Measurements from ENCODE around the gene MBTPS1.

Gene MBTPS1

DNA sequence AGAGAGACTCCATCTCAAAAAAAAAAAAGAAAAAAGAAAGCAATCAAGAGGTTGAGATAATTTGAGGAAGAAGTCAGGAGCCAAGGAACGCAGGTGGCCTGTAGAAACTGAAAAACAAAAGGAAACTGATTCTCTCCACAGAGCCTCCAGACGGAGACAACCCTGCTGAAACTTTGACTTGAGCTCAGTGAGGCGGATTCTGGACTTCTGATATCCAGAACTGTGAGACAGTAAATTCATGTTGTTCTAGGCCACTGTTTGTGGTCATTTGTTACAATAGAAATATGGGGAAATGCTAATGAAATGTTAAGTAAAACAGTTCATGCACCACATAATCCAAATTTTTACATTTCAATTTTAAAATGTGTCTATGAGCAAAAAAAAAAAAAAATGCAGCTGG lies 5.2 kb downstream of the MBTPS1 start:
- no peak overlapping the region for H3K9ac ChIP-seq (ENCODE audit: low read length)
- no peaks in the 10 kb centered on the region for H3K27me3 ChIP-seq (ENCODE audit: control insufficient read depth in 1 of 2, insufficient read depth in 2 of 2, low read length in 2 of 2)

DNA sequence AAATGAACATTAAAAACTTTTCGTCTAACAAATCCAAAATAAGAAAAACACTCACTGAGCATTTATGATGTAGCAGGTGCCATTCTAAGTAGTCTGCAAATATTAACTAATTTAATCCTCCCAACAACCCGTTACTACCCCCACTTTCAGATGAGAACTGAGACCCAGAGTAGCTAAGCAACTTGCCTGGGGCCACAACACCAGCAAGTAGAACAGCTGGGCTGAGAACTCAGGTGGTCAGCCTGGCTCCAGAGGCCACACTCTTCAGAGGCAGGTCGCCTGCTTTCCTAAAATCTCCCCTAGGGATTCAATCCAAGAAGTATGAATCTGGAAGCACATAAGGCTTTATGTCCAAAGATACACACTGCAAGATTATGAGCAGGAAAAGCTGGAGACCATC lies 6.2 kb downstream of the MBTPS1 start:
- H3K9me3 ChIP-seq (ENCODE audit: low read length): no peaks in the 10 kb centered on the region
- H3K4me1 ChIP-seq (ENCODE audit: insufficient read depth, low read length): peaks cover 10% of the 10 kb centered on the region
- H3K36me3 ChIP-seq (ENCODE audit: insufficient read depth, low read length): no peaks in the 10 kb centered on the region
- H3K27ac ChIP-seq (ENCODE audit: low read depth, low read length): no peak overlapping the region
- no peaks in the 10 kb centered on the region for H3K27me3 ChIP-seq (ENCODE audit: control insufficient read depth in 1 of 2, insufficient read depth in 2 of 2, low read length in 2 of 2)
- no peak overlapping the region for H3K9ac ChIP-seq (ENCODE audit: low read length)
- no peak overlapping the region for H3K4me3 ChIP-seq (ENCODE audit: low read depth in 1 of 2, low read length in 2 of 2)

More for the DNA sequence above, 5.2 kb downstream of the MBTPS1 start:
- Histone ChIP-seq H3K9me3 (ENCODE audit: low read length) (no peaks in the 10 kb centered on the region), H3K36me3 (ENCODE audit: insufficient read depth, low read length) (no peaks in the 10 kb centered on the region), H3K27ac (ENCODE audit: low read depth, low read length) (no peak overlapping the region), H3K4me1 (ENCODE audit: insufficient read depth, low read length) (peaks cover 15% of the 10 kb centered on the region), H3K4me3 (ENCODE audit: low read depth in 1 of 2, low read length in 2 of 2) (no peak overlapping the region)

DNA sequence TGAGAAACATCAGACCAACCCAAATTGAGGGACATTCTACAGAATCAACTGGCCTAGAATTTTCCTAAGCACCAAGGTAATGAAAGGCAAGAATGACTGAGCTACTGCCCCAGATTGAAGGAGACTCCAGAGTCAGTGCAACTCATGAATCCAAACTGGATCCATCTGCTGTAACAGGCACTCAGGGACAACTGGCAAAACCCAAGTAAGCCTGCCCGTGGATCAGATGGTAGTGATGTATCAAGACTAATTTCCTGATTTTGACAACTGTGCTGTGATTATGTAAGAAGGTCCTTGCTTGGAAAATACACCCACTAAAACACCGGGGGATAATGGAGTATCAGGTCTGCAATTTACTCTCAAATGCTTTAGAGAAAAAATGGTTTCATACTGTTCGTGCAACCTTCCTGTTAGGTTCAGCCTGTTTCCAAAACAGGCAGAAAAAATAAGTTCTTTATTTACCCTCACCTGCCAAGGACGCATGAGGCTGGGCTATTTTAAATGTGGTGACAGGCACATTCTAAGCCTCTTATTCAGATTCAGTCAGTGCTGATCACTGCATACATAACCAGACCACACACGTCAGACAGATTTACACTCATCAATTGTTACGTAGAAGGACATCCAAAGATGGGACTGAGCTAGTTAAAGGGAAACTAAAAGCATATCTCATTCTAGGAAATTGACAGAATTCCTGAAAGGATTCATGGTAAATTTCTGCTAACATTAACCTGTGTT lies 7.0 kb downstream of the MBTPS1 start:
- no peak overlapping the region for H3K9ac ChIP-seq (ENCODE audit: low read length)
- no peaks in the 10 kb centered on the region for H3K36me3 ChIP-seq (ENCODE audit: insufficient read depth, low read length)
- no peak overlapping the region for H3K4me3 ChIP-seq (ENCODE audit: low read depth in 1 of 2, low read length in 2 of 2)
- no peaks in the 10 kb centered on the region for H3K9me3 ChIP-seq (ENCODE audit: low read length)
- H3K27me3 ChIP-seq (ENCODE audit: control insufficient read depth in 1 of 2, insufficient read depth in 2 of 2, low read length in 2 of 2): no peaks in the 10 kb centered on the region
- peaks cover 5% of the 10 kb centered on the region for H3K4me1 ChIP-seq (ENCODE audit: insufficient read depth, low read length)
- H3K27ac ChIP-seq (ENCODE audit: low read depth, low read length): no peak overlapping the region

DNA sequence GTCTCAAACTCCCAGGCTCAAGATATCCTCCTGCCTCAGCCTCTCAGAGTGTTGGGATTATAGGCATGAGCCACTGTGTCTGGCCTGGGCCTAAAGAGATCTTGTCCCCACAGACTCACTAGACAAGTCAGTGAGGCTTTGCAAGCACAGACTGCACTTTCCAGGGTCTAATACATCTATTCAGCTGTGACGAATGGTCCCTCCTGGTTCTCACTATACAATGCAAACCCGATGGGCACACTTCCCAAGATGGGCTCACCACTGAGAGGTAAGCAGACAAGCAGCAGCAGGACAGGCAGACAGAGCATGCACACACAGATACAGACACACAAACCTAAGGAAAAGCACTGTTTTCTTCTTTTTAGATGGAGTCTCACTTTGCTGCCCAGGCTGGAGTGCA lies 8.8 kb downstream of the MBTPS1 start:
- Histone ChIP-seq H3K9ac (ENCODE audit: low read length) (no peak overlapping the region), H3K36me3 (ENCODE audit: insufficient read depth, low read length) (no peaks in the 10 kb centered on the region), H3K4me3 (ENCODE audit: low read depth in 1 of 2, low read length in 2 of 2) (no peak overlapping the region), H3K27ac (ENCODE audit: low read depth, low read length) (no peak overlapping the region), H3K9me3 (ENCODE audit: low read length) (no peaks in the 10 kb centered on the region), H3K4me1 (ENCODE audit: insufficient read depth, low read length) (peaks cover 9% of the 10 kb centered on the region), H3K27me3 (ENCODE audit: control insufficient read depth in 1 of 2, insufficient read depth in 2 of 2, low read length in 2 of 2) (no peaks in the 10 kb centered on the region)

DNA sequence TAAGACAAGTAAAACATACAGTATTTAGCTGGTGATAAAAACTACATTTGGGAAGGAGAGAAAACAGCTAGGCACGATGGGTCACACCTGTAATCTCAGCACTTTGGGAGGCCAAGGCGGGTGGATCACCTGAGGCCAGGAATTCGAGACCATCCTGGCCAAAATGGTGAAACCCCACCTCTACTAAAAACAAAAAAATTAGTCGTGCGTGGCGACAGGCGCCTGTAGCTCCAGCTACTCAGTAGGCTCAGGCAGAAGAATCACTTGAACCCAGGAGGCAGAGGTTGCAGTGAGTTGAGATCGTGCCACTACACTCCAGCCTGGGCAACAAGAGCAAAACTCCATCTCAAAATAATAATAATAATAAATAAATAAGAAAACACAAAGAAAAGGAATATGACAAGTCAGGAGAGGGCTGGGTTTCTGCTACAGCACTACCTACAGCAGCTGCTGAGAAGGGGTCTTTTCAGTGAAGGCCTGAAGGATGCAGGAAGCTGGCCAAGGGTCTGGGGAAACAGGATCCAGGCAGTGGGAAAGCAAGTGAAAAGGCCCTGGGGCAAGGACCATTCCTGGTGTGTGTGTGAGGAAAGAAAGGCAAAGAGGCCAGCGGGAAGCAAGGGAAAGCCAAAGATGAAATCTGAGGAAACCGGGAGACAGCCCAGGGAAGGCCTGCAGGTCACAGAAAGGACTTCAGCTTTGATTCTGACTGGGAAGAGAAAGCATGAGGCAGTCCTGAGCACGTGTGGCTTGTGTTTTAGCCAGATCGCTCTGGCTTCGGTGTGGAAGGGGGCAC lies 10.6 kb downstream of the MBTPS1 start:
- Histone ChIP-seq H3K4me3 (ENCODE audit: low read depth in 1 of 2, low read length in 2 of 2) (no peak overlapping the region), H3K27ac (ENCODE audit: low read depth, low read length) (no peak overlapping the region), H3K4me1 (ENCODE audit: insufficient read depth, low read length) (peaks cover 9% of the 10 kb centered on the region), H3K36me3 (ENCODE audit: insufficient read depth, low read length) (no peaks in the 10 kb centered on the region), H3K9me3 (ENCODE audit: low read length) (no peaks in the 10 kb centered on the region), H3K9ac (ENCODE audit: low read length) (no peak overlapping the region), H3K27me3 (ENCODE audit: control insufficient read depth in 1 of 2, insufficient read depth in 2 of 2, low read length in 2 of 2) (no peaks in the 10 kb centered on the region)

DNA sequence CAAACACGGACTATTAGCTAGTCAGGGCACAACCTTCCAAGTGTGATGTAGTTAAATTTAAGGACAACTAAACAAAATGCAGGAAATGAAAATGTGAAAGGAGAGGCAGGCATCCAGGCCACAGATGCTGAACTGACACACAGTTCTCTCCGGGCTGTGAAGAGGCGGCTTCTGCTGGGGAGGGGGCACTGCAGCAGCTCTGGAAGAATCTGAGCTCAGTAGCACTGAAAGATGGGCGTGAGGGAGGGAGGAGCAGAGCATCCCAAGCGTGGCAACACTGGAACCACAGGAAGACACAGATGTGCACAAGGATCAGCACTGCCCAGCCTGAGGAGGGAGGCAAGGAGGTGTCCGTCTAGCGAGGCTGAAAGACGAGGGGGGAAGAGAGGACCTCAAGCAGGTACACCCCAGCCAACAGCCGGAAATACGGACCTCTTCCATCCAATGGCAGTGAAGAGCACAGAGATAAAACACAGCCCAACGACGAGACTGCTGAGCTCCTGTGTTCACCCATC lies 11.4 kb downstream of the MBTPS1 start:
- no peaks in the 10 kb centered on the region for H3K9me3 ChIP-seq (ENCODE audit: low read length)
- no peak overlapping the region for H3K4me3 ChIP-seq (ENCODE audit: low read depth in 1 of 2, low read length in 2 of 2)
- H3K27ac ChIP-seq (ENCODE audit: low read depth, low read length): no peak overlapping the region
- peaks cover 9% of the 10 kb centered on the region for H3K4me1 ChIP-seq (ENCODE audit: insufficient read depth, low read length)
- H3K9ac ChIP-seq (ENCODE audit: low read length): no peak overlapping the region
- no peaks in the 10 kb centered on the region for H3K27me3 ChIP-seq (ENCODE audit: control insufficient read depth in 1 of 2, insufficient read depth in 2 of 2, low read length in 2 of 2)
- H3K36me3 ChIP-seq (ENCODE audit: insufficient read depth, low read length): no peaks in the 10 kb centered on the region

DNA sequence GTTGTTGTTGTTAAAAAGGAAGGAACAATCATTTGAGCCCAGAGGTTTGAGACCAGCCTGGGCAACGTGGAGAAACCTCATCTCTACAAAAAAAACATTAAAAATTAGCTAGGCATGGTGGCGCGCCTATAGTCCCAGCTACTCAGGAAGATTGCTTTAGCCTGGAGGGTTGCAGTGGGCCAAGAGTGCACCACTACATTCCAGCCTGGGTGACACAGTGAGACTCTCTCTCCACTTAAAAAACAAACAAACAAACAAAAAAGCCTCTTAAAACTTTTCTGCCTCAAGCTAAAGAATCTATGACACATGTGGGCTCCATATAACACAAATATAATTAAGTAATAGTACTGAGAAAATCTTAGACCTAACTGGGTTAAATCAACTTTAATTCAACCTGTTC lies 12.5 kb downstream of the MBTPS1 start:
- Histone ChIP-seq H3K9ac (ENCODE audit: low read length) (no peak overlapping the region), H3K9me3 (ENCODE audit: low read length) (no peaks in the 10 kb centered on the region), H3K36me3 (ENCODE audit: insufficient read depth, low read length) (peaks cover 3% of the 10 kb centered on the region), H3K27me3 (ENCODE audit: control insufficient read depth in 1 of 2, insufficient read depth in 2 of 2, low read length in 2 of 2) (no peaks in the 10 kb centered on the region), H3K27ac (ENCODE audit: low read depth, low read length) (no peak overlapping the region), H3K4me3 (ENCODE audit: low read depth in 1 of 2, low read length in 2 of 2) (no peak overlapping the region), H3K4me1 (ENCODE audit: insufficient read depth, low read length) (peaks cover 4% of the 10 kb centered on the region)

DNA sequence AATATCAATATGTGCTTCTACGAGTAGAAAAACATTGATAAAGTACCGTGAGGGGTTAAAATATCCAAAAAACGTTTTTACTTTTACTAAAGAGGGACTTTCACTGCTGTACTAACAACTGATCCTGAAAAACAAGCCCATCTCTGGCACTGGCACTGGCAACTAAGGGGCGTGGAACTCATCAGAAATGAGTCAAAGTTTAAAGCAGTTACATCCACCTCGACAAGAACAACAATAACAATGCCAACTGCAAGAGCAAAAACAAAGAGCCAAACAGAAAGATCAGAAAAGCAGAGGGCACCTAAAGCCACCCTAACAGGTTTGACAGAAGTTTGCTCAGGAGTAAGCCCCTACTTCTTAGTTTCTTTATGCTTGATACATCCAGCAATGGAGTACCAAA lies 13.1 kb downstream of the MBTPS1 start:
- Histone ChIP-seq H3K36me3 (ENCODE audit: insufficient read depth, low read length) (peaks cover 3% of the 10 kb centered on the region), H3K9me3 (ENCODE audit: low read length) (no peaks in the 10 kb centered on the region), H3K4me3 (ENCODE audit: low read depth in 1 of 2, low read length in 2 of 2) (no peak overlapping the region), H3K4me1 (ENCODE audit: insufficient read depth, low read length) (peaks cover 4% of the 10 kb centered on the region), H3K27ac (ENCODE audit: low read depth, low read length) (no peak overlapping the region), H3K9ac (ENCODE audit: low read length) (no peak overlapping the region), H3K27me3 (ENCODE audit: control insufficient read depth in 1 of 2, insufficient read depth in 2 of 2, low read length in 2 of 2) (no peaks in the 10 kb centered on the region)

DNA sequence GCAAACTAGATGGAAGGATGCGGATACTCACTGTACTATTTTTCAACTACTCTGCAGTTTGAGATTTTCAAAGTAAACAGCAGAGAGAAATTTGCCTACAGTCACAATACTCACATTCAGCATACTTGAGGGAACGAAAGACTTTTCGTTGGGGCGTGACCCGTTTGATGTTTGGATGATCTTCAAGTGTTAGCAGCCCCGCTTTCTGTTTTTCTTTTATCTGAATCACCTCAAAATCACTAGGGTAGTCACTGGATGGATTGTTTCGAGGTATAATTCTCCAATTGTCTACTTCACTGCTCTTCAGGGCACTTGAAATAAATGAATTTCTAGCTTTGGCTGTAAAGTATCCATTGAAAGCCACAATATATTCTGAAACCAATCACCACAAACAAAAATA lies 17.8 kb downstream of the MBTPS1 start:
- no peaks in the 10 kb centered on the region for H3K9me3 ChIP-seq (ENCODE audit: low read length)
- no peak overlapping the region for H3K27ac ChIP-seq (ENCODE audit: low read depth, low read length)
- peaks cover 4% of the 10 kb centered on the region for H3K4me1 ChIP-seq (ENCODE audit: insufficient read depth, low read length)
- no peaks in the 10 kb centered on the region for H3K27me3 ChIP-seq (ENCODE audit: control insufficient read depth in 1 of 2, insufficient read depth in 2 of 2, low read length in 2 of 2)
- no peak overlapping the region for H3K9ac ChIP-seq (ENCODE audit: low read length)
- peaks cover 32% of the 10 kb centered on the region for H3K36me3 ChIP-seq (ENCODE audit: insufficient read depth, low read length)
- no peak overlapping the region for H3K4me3 ChIP-seq (ENCODE audit: low read depth in 1 of 2, low read length in 2 of 2)

DNA sequence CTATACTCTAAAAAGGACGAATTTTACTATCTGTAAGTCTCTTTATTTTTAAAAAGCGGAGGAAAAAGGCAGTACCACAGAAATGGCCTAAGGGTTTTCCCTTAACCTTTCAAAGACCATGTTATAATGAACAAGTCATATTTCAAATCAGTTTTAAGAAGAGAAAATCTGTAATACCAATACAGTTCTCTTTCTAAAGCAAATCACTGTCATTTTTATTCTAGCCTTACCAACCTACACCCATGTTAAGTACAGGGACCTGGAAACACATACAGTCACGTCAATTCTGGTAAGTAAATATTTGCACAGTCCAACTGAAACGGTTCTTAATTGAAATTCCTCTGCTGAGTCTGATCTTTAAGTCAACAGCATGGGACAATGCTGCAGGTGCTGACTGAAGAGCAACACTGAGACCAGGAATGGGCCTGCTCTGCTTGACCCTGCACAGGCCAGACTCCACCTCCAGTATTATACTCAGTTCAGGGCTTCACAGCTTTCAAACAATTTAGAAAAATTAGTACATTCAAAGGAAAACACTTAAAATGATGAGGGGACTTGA lies 20.2 kb downstream of the MBTPS1 start:
- H3K27ac ChIP-seq (ENCODE audit: low read depth, low read length): no peak overlapping the region
- H3K9ac ChIP-seq (ENCODE audit: low read length): no peak overlapping the region
- no peaks in the 10 kb centered on the region for H3K27me3 ChIP-seq (ENCODE audit: control insufficient read depth in 1 of 2, insufficient read depth in 2 of 2, low read length in 2 of 2)
- peaks cover 55% of the 10 kb centered on the region for H3K36me3 ChIP-seq (ENCODE audit: insufficient read depth, low read length)
- H3K9me3 ChIP-seq (ENCODE audit: low read length): no peaks in the 10 kb centered on the region
- no peak overlapping the region for H3K4me3 ChIP-seq (ENCODE audit: low read depth in 1 of 2, low read length in 2 of 2)
- no peaks in the 10 kb centered on the region for H3K4me1 ChIP-seq (ENCODE audit: insufficient read depth, low read length)

DNA sequence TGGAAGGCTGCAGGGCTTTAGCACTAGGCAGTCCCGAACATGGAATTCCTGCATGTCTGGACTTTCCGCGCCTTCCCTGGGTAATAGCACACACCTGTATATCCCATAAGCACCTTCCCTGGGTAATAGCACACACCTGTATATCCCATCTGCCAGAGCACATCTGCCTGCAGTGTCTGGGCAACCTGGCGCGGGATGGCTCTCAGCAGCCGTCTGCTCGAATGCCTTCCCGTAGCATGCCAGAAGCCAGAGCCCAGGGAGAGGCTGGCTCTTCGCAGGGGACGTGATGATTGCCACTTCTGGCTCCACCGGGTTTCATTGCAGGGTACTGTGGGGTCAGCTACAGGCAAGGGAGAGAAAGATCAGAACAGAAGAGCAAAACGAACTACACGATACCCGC lies 21.3 kb downstream of the MBTPS1 start:
- Histone ChIP-seq H3K9ac (ENCODE audit: low read length) (no peak overlapping the region), H3K36me3 (ENCODE audit: insufficient read depth, low read length) (peaks cover 65% of the 10 kb centered on the region), H3K4me3 (ENCODE audit: low read depth in 1 of 2, low read length in 2 of 2) (no peak overlapping the region), H3K27ac (ENCODE audit: low read depth, low read length) (no peak overlapping the region), H3K9me3 (ENCODE audit: low read length) (no peaks in the 10 kb centered on the region), H3K4me1 (ENCODE audit: insufficient read depth, low read length) (no peaks in the 10 kb centered on the region), H3K27me3 (ENCODE audit: control insufficient read depth in 1 of 2, insufficient read depth in 2 of 2, low read length in 2 of 2) (no peaks in the 10 kb centered on the region)

Data from muscle layer of colon (tissue), 2 donors.